Measurements from ENCODE around the gene ITGA11.

Gene ITGA11

GRCh38 chr15:68389041-68389930, 42.7 kb downstream of the ITGA11 start:
- DNase-seq = peak; percentile 13

GRCh38 chr15:68387381-68388143, 44.4 kb downstream of the ITGA11 start:
- peak; percentile 9 for DNase-seq

GRCh38 chr15:68386587-68387288, 45.2 kb downstream of the ITGA11 start:
- no peak for DNase-seq

DNA sequence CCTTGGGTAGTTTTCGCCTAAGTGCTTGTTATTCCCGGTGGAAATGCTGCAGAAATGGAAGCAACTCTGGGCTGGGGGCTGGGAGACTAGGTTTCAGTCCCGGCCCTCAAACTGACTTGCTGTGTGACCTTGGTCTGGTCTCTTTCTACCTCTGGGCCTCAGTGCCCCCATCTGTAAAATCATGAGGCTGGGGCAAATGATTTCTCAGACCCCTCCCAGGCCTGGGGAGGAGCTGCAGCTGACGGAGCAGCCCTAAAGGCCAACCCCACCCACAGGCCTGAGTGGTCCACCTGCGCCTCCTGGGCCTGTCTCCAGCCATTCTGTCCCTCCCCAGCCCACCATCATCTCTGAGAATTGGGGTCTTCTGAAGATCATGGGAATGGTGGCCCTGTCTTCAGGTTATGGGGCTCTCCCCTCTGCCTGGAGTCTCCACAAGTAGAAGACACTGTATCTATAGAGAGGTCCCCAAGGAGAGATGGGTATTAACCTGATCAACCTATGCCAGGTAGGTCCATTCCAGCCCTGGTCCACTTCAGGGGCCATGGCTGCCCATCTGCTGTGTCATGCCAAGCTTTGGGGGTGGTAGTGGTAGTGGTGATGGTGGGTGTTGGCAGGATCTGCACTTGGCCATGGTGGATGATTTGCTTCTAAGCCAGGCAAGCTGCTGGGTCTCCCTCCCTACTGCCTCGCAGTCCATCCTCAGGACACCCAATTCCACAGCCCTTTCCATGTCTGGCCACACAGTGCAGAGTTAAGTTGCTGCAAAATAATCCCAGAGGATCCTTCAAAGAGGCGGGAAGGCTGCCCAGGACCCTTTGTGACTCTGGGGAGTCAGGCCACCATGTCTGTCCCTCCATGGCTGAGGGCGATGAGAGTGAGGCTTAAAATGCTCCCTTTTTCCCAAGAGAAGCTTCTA, 46.0 kb downstream of the ITGA11 start:
- peak; percentile 10 for DNase-seq

GRCh38 chr15:68385240-68385561, 46.8 kb downstream of the ITGA11 start:
- no peak for DNase-seq

DNA sequence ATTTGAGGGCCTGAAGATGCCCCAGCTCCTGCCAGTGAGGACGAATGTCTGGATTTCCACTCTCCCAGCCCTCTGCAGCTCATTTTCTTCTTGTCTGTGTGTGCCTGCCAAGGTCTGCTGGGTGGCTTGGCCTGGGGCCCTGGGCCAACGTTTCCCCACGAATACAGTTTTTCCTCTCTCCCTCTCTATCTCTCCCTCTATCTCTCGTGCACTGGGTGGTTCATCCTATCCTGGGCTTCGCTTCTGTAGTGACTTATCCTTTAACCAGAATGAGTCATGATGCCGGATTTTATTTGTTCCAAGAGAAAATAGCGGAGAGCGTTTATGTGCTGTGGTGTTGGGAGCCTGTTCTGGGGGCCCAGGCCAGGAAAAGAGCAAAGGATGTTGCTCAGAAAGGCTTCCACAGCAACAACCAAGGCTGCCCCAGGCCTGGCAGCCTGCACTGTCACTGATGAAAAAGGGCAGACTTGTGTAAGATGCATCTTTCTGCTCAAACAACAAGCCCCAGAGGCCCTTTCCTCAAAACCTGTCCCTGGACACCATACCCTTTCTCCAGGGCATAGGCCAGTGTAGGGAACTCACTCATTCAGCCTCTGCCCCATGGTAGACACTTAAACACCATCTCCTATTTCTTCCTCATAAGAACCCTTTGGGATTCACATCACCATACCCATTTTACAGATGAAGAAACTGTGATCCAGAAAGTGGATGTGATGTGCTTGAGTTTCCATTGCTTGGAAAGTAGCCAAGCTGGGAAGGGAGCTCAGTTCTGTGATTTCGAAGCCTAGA, 47.3 kb downstream of the ITGA11 start:
- DNase-seq = no peak

DNA sequence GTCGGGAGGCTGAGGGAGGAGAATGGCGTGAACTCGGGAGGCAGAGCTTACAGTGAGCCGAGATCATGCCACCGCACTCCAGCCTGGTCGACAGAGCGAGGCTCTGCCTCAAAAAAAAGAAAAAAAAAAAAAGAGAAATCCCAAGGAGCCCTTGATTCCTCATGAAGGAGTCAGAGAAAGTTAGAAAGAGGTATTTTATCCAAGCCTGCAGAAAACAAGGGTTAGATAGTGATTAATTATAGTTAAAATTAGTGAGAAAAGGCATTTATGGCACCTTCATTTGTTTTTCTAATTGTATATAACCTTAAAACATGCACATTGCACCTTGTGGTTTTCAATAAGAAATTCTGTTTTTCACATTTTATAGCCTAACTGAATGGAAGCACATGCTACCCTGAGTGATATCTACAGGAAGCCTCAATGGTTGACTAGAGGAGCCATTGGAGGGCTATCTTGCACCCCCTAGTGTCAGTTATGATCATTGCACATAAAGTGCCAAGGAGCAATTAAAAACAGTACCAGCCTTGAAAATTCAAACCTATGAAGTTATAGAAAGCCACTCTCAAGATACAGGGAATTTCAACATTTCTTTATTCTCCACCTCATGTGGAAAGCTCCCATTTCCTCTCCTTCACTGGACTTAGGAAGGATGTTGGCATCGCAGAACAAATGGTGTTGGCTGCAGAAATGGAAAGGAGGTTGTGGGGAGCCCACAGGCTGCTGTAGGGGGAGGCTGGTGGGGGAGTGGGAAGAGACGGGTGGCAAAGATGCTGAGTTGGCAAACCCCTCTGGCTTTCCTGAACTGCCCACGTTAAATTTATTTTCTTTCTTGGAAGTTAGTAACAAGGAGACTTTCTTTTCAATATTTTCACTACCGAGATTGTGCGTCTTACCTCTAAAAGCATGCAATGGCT, 48.5 kb downstream of the ITGA11 start:
- DNase-seq = peak; percentile 39

DNA sequence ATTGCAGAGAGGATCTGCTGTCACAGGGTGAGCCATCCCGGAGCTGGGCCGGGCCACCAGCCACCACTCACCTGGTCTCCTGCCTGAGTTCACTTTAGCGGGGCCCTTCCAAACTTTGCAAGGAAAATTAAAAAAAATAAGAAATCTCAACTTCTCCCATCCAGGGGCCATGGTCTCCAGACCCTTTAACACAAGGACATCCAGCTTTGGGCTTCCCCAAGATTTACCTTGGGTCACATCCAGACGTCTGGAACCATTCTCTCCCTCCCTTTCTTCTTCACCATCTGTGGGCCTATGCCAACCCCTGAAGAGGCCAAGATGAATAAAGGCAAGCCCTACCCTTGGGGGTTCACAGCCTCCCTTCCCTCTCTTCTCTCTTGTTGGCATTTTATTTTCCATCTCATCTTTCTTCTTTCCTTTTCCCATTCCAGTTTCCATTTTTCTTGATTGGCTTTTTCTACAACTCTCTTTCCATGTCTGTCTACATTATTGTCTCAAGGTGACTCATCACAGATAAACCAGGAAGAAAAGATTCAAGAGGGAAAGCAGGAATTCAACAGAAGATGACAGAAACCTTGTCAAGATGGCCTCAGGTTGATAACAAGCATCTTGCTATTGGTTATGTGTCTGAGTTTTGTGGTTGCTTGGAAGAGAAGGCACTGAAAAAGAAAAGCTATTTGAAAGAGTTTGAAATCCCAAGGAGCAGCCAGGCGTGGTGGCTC, 49.5 kb downstream of the ITGA11 start:
- no peak for DNase-seq

- DNase-seq = no peak
Measured at GRCh38 chr15:68380456-68380855, 51.5 kb downstream of the ITGA11 start.

DNA sequence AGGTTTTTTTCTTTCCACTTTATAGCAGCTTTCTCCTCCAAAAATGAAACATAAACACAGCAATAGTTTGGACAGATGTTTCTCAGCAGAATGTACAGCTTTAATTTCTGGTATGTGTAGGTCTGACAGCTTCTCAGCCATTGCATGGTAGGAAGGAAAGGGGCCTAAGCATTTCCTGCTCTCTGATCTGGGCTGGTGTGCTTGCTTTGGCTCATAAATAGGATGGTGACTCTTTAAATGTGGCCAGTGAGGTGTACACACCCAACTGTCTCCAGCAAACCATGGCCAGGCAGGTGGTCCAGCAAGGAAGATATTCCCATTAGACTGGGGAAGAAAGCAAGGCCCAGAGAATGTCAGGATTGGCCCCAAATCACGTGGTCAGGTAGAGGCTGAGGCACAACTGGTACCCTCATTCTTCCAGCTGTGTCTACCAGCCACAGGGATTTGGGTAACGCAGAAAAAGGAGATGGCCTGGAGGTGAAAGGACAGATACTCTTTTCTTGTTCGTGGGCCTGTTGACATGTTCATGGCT, 52.1 kb downstream of the ITGA11 start:
- DNase-seq = no peak

GRCh38 chr15:68379058-68379758, 52.8 kb downstream of the ITGA11 start:
- no peak for DNase-seq

GRCh38 chr15:68378595-68378994, 53.4 kb downstream of the ITGA11 start:
- DNase-seq = no peak

DNA sequence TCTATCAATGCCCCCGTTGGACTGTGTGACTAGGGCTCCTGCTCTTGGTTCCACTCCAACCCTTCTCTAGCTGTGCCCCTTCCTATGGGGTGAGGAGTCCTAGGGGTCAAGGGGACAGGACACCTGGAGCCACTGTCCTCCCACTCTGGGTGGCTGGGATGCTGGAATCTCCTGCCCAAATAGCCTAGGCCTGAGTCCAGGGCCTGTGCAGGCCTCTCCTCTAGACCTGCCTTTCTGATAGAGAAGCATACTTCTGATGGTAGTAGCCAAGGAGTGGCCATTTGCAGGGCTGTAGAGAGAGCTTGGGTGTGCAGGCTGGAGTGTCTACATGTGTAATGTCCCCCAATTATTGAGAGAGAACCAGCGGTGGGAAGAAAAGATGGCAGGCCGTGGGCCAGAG, 54.2 kb downstream of the ITGA11 start:
- no peak for DNase-seq

DNA sequence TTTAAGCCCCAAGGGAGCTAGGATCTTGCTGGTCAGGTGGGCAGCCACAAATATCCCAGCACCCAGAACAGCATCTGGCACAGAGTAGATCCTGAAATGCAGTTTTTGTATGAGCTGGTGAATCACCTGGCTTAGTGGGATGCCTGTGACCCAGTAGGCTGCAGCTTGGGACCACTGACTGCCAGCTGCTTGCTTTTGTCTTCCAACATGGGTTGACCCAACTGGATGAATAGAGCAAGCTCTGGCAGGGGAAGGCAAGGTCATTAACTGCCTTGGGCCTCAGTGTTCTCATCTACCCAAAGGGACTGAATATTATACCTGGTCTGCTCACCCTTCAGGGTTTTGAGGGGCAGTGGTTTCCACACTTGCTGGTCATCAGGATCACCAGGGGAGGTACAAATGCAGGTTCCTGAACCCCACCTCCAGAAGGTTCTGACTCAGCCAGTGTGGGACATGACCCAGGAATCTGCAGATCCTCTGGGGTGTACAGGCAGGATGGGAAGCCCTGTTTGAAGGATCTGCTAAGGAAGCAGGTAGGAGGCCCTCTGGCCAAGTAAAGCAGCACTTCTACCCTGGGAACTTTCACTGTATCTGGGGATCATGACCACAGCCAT, 55.4 kb downstream of the ITGA11 start:
- no peak for DNase-seq

GRCh38 chr15:68375716-68376220, 56.2 kb downstream of the ITGA11 start:
- no peak for DNase-seq

GRCh38 chr15:68375191-68375631, 56.8 kb downstream of the ITGA11 start:
- no peak for DNase-seq

DNA sequence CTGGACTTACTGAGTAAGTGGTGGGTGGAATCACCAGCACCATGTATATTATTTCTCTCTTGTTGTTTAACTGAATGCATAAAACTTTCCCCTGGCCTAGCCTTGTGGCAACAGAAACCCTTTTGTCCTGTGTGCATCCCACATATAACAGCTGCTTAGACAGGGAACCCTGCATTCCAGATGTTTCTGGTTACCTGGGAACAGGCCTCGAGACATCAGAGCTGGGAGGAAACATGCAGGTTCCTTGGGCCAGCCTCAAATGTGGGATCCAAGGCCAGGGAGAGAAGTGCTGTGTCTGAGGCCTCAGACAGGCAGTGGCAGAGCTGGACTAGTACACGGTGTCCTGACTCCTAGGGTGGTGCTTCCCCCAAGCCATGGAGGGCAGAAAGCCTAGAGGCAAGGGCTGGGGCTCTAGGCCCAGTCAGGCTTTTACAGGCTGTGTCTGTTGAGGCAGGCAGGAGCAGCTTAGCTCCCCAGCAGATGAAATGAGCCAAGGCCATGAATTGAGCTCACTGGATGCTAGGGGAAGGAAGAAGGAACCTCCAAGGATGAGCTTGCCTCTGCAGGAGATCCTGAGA, 57.7 kb downstream of the ITGA11 start:
- DNase-seq = peak; percentile 13

- DNase-seq = peak; percentile 16
Measured at GRCh38 chr15:68373028-68373427, 58.9 kb downstream of the ITGA11 start.
